G401.6 (cell line): Measurements from ENCODE around the gene XPR1.
A peak's percentile ranks its signal among the peaks of the same experiment; 100 is the strongest.

Source experiments
- FAIRE-seq: peaks from 2 replicates; lab custom pipeline; 2012; peaks lifted over from hg19 to GRCh38; lab: Jason Lieb, UNC

Gene XPR1

DNA sequence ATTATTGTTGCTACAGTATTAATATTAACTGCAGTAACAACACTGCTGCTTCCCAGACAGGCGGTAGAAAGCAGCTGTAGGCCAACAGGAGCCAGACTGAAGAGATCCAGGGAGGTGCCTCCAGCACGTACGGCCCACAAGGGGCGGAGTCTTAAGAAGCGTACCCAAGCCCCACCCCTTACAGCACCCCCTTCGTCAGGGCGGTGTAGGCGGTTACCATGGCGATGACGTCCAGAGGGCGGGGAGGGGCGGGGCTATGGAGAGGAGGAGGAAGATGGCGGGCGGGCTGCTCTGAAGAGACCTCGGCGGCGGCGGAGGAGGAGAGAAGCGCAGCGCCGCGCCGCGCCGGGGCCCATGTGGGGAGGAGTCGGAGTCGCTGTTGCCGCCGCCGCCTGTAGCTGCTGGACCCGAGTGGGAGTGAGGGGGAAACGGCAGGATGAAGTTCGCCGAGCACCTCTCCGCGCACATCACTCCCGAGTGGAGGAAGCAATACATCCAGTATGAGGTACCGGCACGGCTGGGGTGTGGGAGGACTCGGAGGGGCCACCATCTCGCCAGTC, at the start of gene XPR1:
Gene XPR1 (plus strand): TSS at position 257 of the 560 bp plus-strand sequence. CDS start 180 bp downstream, at position 437.
- peak; percentile 96 for FAIRE-seq

DNA sequence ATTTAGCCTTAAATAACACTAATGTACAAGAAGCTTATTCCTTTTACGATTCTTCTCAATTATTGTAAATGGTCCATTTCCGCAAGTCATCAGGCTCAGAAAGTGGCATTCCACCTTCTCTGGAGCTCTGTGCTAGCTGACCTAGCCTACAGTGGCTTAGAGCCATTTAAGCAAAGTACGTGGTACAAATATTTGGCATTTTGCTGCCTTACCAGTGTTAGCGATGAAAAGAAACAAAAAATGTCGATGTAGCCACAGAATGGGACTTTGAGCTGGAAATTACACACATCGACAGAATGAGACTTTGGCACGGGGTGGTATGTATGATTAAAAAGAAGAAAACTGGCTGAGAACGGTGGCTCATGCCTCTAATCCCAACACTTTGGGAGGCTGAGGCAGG, 47.0 kb upstream of the XPR1 start:
- FAIRE-seq: no peak

DNA sequence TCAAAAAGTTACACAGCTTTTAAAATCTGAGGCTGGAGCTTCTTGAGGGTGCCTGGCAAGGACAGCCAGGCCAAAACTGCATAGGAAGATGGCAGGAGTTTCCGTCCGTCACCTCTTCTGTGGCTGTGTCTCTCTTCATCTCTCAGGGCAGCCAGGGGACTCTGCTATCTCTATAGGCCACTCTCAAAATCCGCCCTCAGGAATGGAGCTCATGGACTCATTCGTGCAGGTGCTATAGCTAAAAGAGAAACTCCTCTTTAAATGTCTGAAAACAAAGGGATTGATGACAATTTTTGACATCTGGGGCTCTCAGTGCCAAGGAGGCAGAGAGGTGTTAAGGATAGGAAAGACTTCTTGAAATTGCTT, 45.8 kb upstream of the XPR1 start:
- FAIRE-seq: no peak

DNA sequence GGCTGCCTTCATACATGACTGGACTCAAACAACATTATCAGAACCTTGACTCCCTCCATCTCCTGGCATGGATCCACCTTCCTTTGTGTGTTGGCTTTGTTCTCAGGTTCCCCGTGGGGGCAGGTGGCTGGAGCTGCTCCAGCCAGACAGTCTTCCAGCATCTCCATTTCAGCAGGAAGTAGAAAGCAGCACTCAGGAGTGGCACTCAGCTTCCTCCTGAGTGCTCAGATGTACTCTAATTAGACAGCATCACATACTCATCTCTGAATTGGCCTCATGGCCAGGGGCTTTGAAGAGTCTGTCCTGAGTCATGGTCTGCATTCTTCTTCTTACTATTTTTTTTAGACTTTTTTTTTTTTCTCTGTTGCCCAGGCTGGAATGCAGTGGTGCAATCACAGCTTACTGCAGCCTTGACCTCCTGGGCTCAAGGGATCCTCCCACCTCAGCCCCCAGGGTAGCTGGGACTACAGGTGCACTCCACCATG, 45.1 kb upstream of the XPR1 start:
- FAIRE-seq: no peak

DNA sequence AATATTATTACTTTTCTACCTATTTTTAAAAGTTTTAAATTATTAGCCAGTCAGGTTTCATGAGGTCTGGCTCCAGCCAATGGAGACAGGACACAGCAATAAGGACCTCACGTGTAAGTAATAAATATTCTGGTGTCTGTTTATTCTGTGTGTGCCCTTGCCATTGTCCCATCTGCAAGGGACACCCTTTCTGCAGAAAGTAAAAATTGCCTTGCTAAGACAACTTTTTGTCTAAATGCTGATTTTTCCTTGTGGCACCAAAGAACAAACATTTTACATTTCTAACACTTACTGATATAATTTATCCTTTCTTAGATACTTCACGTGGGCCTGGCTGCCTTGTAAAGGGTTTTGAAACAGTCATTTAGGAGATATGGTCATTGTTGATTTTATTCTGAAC, 43.7 kb upstream of the XPR1 start:
- no peak for FAIRE-seq

DNA sequence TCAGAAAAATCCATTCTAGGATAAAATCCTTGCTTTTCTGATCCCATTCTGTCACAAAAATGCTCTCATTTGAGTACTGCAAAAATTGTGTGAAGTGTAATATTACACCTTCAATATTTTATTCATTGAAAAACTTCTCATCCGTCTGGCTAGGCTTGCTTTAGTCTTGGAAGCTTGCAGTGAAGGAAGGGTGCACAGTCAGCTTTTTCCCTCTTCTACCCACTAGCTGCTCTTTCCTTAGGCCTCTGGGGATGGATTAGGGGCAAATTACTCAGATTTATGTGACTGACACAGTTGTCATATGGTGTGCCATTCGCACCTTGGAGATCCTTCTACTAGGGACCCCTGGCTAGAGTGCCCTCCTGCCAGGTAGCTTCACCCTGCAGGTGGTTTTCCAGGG, 40.9 kb upstream of the XPR1 start:
- no peak for FAIRE-seq

DNA sequence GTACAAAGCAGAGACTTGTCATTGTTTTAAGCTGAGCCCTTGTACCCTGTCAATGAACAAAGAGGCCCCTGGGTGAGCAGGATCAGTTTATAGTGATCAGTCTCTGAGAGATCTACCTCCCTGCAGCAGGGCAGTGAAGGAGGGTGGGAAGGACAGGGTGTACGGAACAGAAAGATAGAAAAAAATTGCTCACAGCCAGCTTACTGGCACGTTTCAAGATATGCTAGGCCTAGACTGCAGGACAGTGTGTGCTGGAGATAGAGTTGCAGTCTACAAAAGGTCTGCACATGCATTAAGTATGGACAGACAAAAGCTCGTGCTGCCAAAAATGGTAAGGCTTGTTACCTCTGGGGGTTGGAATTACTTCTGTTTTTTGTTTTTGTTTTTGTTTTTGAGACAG, 38.4 kb upstream of the XPR1 start:
- FAIRE-seq: no peak

DNA sequence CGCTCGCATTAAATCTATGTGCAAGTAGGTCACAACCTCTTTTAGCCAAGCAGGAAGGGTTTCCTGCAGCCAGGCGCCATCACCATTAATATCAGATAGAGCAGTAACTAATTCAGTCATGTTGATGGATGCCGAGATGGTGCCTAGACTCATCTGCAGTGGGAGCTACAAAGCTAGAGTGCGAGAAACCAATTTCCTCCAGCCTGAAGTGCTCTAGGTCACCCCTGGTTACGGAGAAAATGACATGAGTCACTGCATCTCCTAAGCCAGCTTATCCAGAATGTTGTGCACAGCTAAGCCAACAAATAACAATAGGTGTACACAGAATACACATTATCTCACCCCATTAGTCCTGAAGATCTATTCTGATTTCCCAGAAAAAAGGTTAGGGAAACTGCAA, 37.1 kb upstream of the XPR1 start:
- no peak for FAIRE-seq

DNA sequence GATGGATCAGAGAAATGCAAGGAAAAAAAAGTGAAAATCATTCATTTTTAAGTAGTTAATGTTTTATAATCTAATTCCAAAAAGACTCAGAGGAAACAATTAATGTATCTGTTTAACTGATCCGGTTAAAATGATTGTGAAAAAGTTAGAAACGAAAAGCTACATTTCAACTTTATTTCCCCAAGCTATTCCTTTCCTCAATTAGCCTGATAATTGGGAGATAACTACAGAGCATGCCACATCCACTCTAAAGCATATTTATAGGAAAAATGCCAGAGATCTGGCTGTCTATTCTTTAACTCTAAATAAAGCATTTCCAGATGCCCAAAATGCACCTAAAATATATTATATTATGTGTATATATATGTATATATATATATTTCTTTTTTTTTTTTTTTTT, 35.9 kb upstream of the XPR1 start:
- FAIRE-seq: no peak

DNA sequence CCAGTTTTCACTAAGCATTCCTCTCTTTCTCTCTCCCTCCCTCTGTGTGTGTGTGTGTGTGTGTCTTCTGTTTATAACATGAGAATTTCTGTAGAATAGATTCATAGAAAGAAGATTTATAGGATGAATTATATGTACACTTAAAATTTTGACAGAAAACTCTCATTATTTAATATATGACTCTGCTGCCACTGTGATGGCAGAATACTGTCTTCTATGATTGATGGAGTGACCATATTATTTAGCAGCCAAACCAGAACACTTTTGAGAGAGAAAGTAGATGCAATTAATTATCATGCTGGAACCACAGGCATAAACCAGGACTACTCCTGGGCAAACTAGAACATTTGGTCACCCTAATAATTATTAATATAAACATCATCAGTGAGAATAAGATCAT, 34.3 kb upstream of the XPR1 start:
- no peak for FAIRE-seq

DNA sequence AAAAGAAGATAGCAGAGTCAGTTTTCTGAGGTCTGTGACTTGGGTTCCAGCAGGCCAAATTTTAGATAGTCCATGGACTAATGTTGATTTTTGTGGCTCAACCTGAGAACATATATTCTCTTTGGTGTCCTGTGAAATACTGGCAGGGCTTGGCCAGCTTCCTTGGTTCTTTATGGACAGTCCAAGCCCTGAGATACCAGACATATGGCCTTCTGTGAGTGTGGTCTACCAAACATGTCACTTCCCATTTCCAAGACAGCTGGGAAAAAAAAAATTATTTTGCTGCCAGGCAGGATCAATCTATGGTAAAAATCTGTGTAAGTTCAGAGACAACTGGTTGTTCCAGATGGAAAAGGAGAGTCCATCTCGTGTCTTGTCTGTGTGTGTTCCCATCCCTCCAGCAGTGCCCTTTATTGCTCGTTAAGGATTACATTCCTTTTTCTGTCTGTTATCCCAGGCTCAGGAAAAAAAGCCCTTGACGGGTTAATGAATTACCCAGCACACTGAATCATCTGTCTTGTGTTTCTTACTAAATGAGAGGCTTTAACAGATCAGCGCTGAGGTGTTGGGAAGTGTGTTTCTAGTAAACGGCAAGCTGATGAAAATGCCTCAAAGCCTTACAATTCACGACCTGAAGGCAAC, 33.4 kb upstream of the XPR1 start:
- FAIRE-seq: no peak

DNA sequence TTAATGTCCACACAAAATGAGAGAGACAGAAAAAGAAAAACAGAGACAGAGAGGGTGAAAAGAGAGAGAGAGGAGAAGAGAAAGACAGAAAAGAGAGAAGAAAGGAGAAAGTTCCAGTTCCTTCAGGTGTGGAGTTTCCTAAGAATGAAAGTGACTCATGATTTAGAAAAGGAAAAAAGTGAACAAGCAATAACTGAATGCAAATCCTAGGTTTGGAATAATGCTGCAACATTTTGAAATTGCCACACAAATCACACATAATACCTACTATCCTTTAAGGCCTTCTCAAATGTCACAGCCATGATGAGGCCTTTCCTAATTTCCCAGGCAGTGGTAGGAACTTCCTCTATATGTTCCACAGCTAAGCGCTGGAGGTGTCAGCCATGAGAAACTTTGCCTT, 31.5 kb upstream of the XPR1 start:
- FAIRE-seq: no peak

DNA sequence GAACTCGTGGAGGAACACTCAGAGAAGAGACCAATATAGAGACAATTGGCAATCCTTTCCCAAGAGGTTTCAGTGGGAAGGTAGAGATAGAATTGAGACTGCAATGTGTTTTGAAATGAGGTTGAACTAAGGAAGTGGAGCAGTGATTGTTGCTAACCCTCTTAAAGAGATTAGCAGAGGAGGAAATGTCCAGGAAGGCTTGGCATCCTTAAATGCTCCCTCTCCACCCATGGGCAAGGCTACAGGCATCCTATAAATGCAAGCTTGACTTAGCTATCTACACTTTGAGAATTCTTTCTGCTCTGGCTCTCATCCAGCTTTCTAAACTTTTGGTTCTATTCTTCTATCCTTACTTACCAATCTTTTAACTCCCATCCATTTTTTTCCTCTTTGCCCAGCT, 30.3 kb upstream of the XPR1 start:
- no peak for FAIRE-seq

DNA sequence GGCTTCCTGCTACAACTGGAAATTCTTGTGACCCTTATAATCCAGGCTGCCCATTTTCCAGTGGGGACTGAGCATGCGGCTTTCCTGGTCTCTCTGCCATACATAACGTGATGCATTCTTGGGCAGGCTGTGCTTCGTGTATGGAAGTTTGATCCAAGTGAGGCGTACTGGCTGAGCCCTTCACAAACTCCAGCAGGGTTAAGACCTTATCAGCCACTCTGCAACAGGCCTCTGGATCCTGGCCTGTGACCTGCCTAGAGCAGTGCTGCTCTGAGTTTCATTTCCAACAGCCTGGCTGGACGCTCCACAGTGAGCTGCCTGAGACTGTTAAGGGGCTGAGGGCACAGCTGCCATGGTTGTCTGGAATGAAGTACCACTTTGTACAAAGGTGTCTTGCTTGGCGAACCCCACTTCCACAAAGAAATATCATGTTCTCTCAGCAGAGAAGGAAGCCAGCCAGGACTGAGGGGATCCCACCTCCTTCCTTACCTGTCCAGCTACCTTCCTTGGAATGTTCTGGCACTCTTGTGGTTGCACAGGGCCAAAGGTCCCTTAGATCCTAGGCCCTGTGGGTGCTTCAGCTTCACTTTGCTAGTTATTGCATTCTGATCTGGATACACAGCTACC, 28.5 kb upstream of the XPR1 start:
- no peak for FAIRE-seq

DNA sequence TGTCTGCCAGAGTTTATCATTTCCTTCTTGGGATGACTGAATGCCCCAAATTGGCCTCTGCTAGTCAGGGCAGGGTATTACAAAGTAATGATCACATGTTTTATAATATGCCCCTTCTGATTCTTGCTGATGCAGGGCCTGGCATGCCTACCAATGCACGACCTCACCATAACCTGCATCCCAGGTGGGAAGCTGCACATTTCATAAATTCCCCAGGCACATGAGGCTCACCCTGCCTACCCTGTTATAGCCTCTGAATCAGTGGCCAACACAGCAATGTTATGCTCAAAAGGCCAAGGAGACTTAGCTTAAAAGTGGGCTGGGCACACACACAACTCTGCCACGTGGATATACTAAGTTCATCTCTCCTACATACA, 28.0 kb upstream of the XPR1 start:
- FAIRE-seq: no peak

DNA sequence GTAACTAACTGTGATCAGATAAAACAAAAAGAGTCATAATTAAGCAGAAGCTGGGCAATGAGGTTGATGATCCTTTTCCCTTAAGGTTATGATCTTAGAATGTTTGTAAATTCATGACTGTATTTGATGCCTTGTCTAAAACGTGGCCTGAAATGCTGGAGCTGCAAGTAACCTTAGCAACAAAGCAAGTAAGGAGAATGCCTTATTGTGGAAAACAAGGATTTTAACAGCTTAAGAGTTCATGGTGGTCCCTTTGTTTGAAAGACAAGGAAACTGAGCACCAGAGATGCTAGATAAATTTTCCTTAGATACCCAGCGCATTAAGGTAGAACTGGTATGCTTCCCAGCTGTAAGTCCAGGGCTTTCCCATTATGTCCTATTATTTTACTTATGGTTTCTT, 25.7 kb upstream of the XPR1 start:
- no peak for FAIRE-seq

DNA sequence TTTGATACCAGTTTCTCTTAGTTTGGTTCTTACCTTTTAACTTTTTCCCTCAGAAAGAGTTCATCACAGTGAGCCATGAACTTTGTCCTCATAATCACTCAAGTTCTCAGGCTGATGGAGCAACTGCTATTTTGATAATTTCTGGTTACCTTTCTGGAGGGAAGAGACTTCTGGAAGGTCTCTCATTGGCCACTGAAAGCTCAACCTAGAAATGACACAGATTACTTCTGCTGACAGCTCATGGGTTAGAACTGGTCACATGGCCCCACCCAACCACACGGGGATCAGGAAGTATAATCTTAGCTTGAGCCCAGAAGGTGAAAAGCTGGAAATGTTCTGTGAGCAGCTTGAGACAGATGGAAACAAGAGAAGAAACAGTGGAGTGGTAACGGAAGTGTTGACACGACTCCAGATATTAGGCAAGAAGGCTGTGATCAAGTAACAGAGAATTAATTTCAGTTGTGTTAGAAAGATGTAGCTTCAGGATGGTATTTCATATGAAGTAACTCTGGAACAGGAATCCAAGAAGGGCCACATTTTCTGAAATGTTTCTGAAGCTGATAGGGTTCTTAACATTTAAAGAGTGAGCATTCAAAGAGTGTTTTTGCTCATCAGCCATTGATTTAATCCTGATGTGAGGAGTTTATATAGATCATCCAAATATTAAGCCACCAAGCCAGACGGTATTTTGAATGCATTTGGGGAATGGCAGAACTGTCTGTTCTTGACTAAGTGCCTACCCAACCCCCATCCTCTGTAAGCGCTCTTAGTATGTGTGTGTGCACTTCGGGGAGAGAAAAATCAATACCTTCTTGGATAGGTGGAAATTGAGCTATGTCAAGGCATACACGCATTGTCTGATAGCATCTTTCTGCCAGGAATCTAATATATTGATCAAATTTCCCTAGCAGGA, 21.9 kb upstream of the XPR1 start:
- no peak for FAIRE-seq

DNA sequence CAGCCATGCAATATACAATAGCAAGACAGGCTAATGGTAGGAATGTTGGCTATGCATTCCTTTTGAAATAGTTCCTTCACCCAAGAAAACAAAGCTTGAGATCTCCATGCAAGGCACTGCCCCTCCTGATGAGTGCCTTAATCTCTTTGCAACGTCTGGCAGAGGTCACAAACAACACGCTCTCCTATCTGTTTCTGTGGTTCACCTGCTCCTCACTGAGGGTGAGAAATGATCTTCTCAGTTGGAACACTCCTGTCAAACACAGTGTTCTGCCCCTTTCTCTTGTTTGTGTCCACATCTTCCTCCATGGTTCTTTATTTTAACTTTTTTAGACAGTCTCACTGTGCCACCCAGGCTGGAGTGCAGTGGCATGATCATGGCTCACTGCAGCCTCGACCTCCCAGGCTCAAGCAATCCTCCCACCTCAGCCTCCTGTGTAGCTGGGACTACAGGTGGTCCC, 21.2 kb upstream of the XPR1 start:
- no peak for FAIRE-seq

DNA sequence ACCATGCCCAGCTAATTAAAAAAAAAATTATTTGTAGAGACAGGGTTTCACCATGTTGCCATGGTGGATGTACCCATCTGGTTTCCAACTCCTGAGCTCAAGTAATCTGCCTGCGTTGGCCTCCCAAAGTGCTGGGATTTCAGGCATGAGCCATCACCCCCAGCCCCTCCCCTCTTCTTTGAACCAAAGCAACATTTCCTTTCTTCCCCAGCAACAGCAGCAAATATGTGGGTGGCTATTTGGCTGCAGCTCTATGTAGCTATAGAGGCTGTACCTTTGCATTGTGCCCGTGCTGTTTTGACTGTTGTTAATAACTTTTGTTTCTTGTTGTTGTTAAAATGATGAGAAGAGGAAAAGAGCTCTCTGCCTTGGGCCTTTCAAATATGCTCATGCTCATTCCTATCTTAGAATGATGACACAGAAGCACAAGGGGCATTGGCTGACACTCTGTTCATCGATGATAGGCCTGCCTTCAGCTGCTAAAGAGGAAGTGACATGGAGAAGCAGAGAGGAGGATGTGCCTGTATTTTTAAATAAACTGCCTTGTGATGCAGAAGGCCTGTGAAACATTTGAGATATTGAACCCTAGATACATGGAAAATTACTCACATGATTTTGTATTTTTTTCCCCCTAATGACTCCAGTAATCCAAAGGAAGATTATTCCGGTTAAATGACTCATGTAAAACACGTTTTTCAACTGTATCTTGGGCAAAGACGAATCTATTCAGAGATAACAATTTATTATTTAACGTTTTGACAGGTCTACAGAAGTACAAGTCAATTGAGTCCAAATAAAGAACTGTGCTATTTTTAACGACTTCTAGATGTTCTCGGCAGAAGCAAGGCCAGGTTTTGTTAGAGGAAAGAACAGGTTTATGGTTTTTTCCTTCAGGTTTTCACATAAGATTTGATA, 20.5 kb upstream of the XPR1 start:
- FAIRE-seq: no peak

DNA sequence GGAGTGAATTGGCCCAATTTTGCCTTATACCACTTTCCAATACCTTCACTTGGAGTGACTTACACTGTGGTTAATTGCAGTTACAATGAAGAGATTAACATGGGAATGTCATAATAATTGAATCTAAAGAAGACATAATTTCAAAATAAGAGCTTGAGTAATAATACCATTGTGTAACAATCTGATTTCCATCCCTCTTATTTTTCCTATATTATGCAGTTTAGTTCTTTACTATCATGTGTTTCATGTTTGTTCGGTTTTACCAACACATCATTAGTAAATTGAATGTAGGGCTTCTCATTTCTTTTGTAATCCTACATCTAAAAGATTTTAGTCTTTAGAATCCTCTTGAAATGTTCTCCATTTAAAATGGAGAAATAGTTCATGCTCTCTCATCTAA, 19.2 kb upstream of the XPR1 start:
- no peak for FAIRE-seq

DNA sequence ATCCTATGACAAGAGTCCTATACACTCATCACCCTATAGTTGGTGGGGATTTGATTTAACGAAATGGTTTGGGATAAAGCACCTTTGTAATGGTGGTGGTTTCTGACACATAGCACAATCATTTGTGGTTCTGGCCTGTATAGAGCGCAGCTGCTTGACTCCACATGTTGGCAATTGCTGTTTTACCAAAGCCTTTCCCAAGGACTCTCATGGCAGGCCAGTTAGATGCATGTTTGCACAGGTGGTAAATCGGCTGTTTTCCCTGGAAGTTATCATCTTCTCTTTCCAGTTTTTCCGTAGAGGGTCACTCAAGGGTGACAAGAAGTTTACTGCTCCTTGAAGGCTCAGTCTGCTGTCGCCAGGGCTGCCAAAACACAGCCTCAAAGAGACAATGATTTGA, 17.1 kb upstream of the XPR1 start:
- FAIRE-seq: no peak
